ENCODE results near the gene LRG1.

DNA sequence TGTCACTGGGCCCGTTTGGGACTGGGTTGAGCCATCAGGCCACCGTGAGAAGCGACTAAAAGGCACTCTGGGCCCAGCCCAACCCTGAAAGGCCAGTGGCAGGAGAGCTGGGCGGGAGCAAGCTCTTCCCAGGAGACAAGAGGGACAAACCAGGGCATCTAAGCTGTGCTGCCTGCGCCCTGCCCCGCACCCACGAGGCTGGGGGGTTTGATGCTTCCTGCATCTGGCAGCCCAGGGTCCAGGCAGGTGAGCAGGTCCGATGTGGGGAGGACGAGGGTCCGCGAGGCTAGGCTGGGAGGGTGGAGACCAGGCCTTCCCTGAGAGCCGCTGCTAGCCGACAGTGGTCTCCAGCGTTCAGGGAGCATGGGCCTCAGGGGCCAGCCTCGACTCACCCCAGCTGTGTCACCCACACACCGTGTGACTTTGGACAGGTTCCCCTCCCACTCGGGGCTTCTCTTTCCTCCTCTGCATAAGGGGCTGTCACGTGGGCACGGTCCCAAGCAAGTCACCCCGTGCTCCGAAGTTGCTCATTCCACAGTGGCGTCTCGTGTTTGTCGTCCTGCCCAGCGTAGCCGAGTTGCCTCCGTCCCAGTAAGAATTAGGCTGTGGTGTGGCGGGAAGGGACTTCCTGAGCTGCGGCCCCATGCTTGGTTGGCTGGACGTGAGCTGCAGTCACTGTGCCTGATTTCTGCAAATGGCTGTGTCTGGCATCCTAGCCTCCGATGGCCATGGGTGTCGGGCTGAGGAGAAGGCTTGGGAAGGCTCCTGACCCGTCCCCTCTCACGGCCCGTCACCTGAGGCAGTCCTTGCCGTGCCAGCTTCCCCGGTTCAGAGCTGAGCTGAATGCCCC lies 37.3 kb downstream of the LRG1 start:
- TF ChIP-seq GATA2 (IDR thresholded peaks at IDR 0.05; ENCODE audit: low read depth, low read length) (no peak), GATA3 (IDR thresholded peaks at IDR 0.05; ENCODE audit: low read depth, low read length) (no peak)

Measured in SH-SY5Y (cell line).